ENCODE measurements around the gene DIAPH1. TPM values are rescaled to one million over a fixed set of nuclear protein-coding genes. Genes with fewer than 3 reads are reported as not detected.

The DIAPH1 gene
- total RNA-seq, 3 donors from 2014 or later: 53.3 to 87.7 (median 82.7) TPM

GRCh38 chr5:141522301-141522700 is 96.5 kb downstream of the DIAPH1 start:
- no peaks in the 10 kb centered on the region for H3K9me3 ChIP-seq
- no peak for TF ChIP-seq CTCF (IDR thresholded peaks at IDR 0.05)
- no peak for ATAC-seq
- peaks cover 34% of the 10 kb centered on the region for H3K4me1 ChIP-seq (ENCODE audit: low read depth)
- no peaks in the 10 kb centered on the region for H3K36me3 ChIP-seq (ENCODE audit: low read depth)
- intact Hi-C loops (cut with DNase I, micrococcal nuclease): no loop called here
- H3K4me3 ChIP-seq: no peak overlapping the region
- DNase-seq: no peak

GRCh38 chr5:141521244-141521781 is 97.5 kb downstream of the DIAPH1 start:
- Histone ChIP-seq H3K4me3 (no peak overlapping the region), H3K4me1 (ENCODE audit: low read depth) (peaks cover 34% of the 10 kb centered on the region), H3K9me3 (no peaks in the 10 kb centered on the region), H3K36me3 (ENCODE audit: low read depth) (no peaks in the 10 kb centered on the region)
- ATAC-seq: peak; percentile 86
- peak in 1 of 3 donors; percentile 54 for DNase-seq
- intact Hi-C loops (cut with DNase I, micrococcal nuclease): no loop called here
- no peak for TF ChIP-seq CTCF (IDR thresholded peaks at IDR 0.05)

GRCh38 chr5:141519605-141520565 is 98.9 kb downstream of the DIAPH1 start:
- intact Hi-C loops (cut with DNase I, micrococcal nuclease): no loop called here
- H3K36me3 ChIP-seq (ENCODE audit: low read depth): no peaks in the 10 kb centered on the region
- no peak overlapping the region for H3K4me3 ChIP-seq
- no peaks in the 10 kb centered on the region for H3K9me3 ChIP-seq
- DNase-seq (no peak), ATAC-seq (no peak)
- no peak for TF ChIP-seq CTCF (IDR thresholded peaks at IDR 0.05)
- H3K4me1 ChIP-seq (ENCODE audit: low read depth): peaks cover 22% of the 10 kb centered on the region

DNA sequence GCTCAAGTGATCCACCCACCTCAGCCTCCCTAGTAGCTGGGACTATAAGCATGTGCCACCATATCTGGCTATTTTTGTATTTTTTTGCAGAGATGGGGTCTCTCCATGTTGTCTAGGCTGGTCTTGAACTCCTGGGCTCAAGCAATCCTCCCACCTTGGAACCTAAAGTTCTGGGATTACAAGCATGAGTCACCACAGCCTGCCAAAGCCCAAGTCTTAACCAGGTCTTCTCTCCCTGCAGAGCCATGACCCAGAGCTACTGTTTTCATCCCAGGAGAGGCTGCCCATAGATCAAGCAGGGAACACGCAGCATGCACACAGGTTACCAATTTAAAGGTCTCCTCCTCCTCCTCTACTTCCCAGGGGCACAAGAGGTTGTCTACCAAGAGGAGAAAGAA is 100.2 kb downstream of the DIAPH1 start:
- TF ChIP-seq CTCF (IDR thresholded peaks at IDR 0.05): no peak
- ATAC-seq (no peak), DNase-seq (no peak)
- Histone ChIP-seq H3K4me1 (ENCODE audit: low read depth) (peaks cover 27% of the 10 kb centered on the region), H3K4me3 (no peak overlapping the region), H3K9me3 (no peaks in the 10 kb centered on the region), H3K36me3 (ENCODE audit: low read depth) (no peaks in the 10 kb centered on the region)
- intact Hi-C loops (cut with DNase I, micrococcal nuclease): no loop called here

GRCh38 chr5:141517880-141518617 is 100.8 kb downstream of the DIAPH1 start:
- TF ChIP-seq CTCF (IDR thresholded peaks at IDR 0.05): no peak
- intact Hi-C loops (cut with DNase I, micrococcal nuclease): no loop called here
- Histone ChIP-seq H3K4me3 (no peak overlapping the region), H3K36me3 (ENCODE audit: low read depth) (no peaks in the 10 kb centered on the region), H3K9me3 (no peaks in the 10 kb centered on the region), H3K4me1 (ENCODE audit: low read depth) (peaks cover 30% of the 10 kb centered on the region)
- ATAC-seq: no peak
- no peak for DNase-seq
